Measurements from ENCODE around the gene SLC16A6. TPM values are rescaled to one million over a fixed set of nuclear protein-coding genes. Genes with fewer than 3 reads are reported as not detected.
"Not testable (repeated sequence)": the region's sequence is repeated elsewhere in the genome, so short reads cannot be mapped to it uniquely, and the experiment has no call there.

The SLC16A6 gene
- total RNA-seq, 1 experiment from 2014 or later, result 0.70 TPM

- ChIA-PET POLR2A (ENCODE audit: unreplicated experiment) (no interaction called here), CTCF (no interaction called here)
- no peaks in the 10 kb centered on the region for H3K27me3 ChIP-seq (ENCODE audit: insufficient read depth, low read depth)
- no peak overlapping the region for H3K27ac ChIP-seq
- peaks cover 9% of the 10 kb centered on the region; the same call in 1 of the 2 replicates for H3K4me1 ChIP-seq (replicated peaks; ENCODE audit: insufficient read depth)
- H3K4me3 ChIP-seq, result no peak overlapping the region
- H3K4me2 ChIP-seq, result no peak overlapping the region
- no peaks in the 10 kb centered on the region for H4K20me1 ChIP-seq (ENCODE audit: insufficient read depth)
- no TSS peak for BruUV-seq (replicated peaks)
- no peaks in the 10 kb centered on the region for H3K9me2 ChIP-seq (ENCODE audit: insufficient read depth)
- H3K9me3 ChIP-seq (ENCODE audit: insufficient read depth, low read depth), result no peaks in the 10 kb centered on the region
- H3K79me2 ChIP-seq (ENCODE audit: low read depth), result no peaks in the 10 kb centered on the region
- no peak overlapping the region for H2AFZ ChIP-seq
- H3K36me3 ChIP-seq (ENCODE audit: low read depth), result no peaks in the 10 kb centered on the region
- DNase-seq, result no peak
- intact Hi-C loops (cut with micrococcal nuclease; ENCODE audit: unreplicated experiment), result no loop called here
- H3F3A ChIP-seq (ENCODE audit: insufficient read depth, low read depth), result no peaks in the 10 kb centered on the region
- no peak for TF ChIP-seq EZH2 (IDR thresholded peaks at IDR 0.05; ENCODE audit: low read depth)
- TF ChIP-seq CTCF (conservative IDR thresholded peaks at IDR 0.05), result no peak
Measured at GRCh38 chr17:68239632-68240366, 51.1 kb downstream of the SLC16A6 start.

GRCh38 chr17:68238871-68239253 lies 52.1 kb downstream of the SLC16A6 start:
- BruUV-seq (replicated peaks), result no TSS peak

GRCh38 chr17:68238164-68238870 lies 52.6 kb downstream of the SLC16A6 start:
- TF ChIP-seq EZH2 (IDR thresholded peaks at IDR 0.05; ENCODE audit: low read depth) (no peak), CTCF (conservative IDR thresholded peaks at IDR 0.05) (no peak)
- peak in 1 of 2 experiments; percentile 58 for DNase-seq
- H3K4me2 ChIP-seq, result no peak overlapping the region
- no peaks in the 10 kb centered on the region for H3K9me2 ChIP-seq (ENCODE audit: insufficient read depth)
- H2AFZ ChIP-seq, result no peak overlapping the region
- no TSS peak for BruUV-seq (replicated peaks)
- no peaks in the 10 kb centered on the region for H3F3A ChIP-seq (ENCODE audit: insufficient read depth, low read depth)
- POLR2A ChIA-PET (ENCODE audit: unreplicated experiment), result no interaction called here
- no peaks in the 10 kb centered on the region for H3K79me2 ChIP-seq (ENCODE audit: low read depth)
- H3K27ac ChIP-seq, result no peak overlapping the region
- H4K20me1 ChIP-seq (ENCODE audit: insufficient read depth), result no peaks in the 10 kb centered on the region
- no peak overlapping the region for H3K4me3 ChIP-seq
- CTCF ChIA-PET, result interaction anchor here (0.7 kb wide), 1 partner anchor 126 kb away, joined by 3 read pairs; no protein-coding TSS in a partner anchor
- no peaks in the 10 kb centered on the region for H3K27me3 ChIP-seq (ENCODE audit: insufficient read depth, low read depth)
- intact Hi-C loops (cut with micrococcal nuclease; ENCODE audit: unreplicated experiment), result no loop called here
- no peaks in the 10 kb centered on the region for H3K36me3 ChIP-seq (ENCODE audit: low read depth)
- no peaks in the 10 kb centered on the region for H3K9me3 ChIP-seq (ENCODE audit: insufficient read depth, low read depth)
- H3K4me1 ChIP-seq (replicated peaks; ENCODE audit: insufficient read depth), result peaks cover 14% of the 10 kb centered on the region; the same call in 1 of the 2 replicates

More at GRCh38 chr17:68238871-68239253, 52.1 kb downstream of the SLC16A6 start:
- Histone ChIP-seq H4K20me1 (ENCODE audit: insufficient read depth) (no peaks in the 10 kb centered on the region), H3K9me3 (ENCODE audit: insufficient read depth, low read depth) (no peaks in the 10 kb centered on the region), H3F3A (ENCODE audit: insufficient read depth, low read depth) (no peaks in the 10 kb centered on the region), H3K9me2 (ENCODE audit: insufficient read depth) (no peaks in the 10 kb centered on the region), H2AFZ (no peak overlapping the region), H3K4me1 (replicated peaks; ENCODE audit: insufficient read depth) (peaks cover 14% of the 10 kb centered on the region; the same call in 1 of the 2 replicates), H3K27me3 (ENCODE audit: insufficient read depth, low read depth) (no peaks in the 10 kb centered on the region), H3K4me2 (no peak overlapping the region), H3K79me2 (ENCODE audit: low read depth) (no peaks in the 10 kb centered on the region), H3K4me3 (no peak overlapping the region), H3K27ac (no peak overlapping the region), H3K36me3 (ENCODE audit: low read depth) (no peaks in the 10 kb centered on the region)
- ChIA-PET CTCF (no interaction called here), POLR2A (ENCODE audit: unreplicated experiment) (no interaction called here)
- no peak for DNase-seq
- TF ChIP-seq CTCF (conservative IDR thresholded peaks at IDR 0.05) (no peak), EZH2 (IDR thresholded peaks at IDR 0.05; ENCODE audit: low read depth) (no peak)
- intact Hi-C loops (cut with micrococcal nuclease; ENCODE audit: unreplicated experiment), result no loop called here

GRCh38 chr17:68237369-68238163 lies 53.4 kb downstream of the SLC16A6 start:
- intact Hi-C loops (cut with micrococcal nuclease; ENCODE audit: unreplicated experiment); H3K4me3 ChIP-seq; H3K4me2 ChIP-seq; H3K27me3 ChIP-seq (ENCODE audit: insufficient read depth, low read depth); DNase-seq; H3K9me2 ChIP-seq (ENCODE audit: insufficient read depth); H2AFZ ChIP-seq; H4K20me1 ChIP-seq (ENCODE audit: insufficient read depth); H3K79me2 ChIP-seq (ENCODE audit: low read depth); H3K27ac ChIP-seq; BruUV-seq (replicated peaks); H3K9me3 ChIP-seq (ENCODE audit: insufficient read depth, low read depth); POLR2A ChIA-PET (ENCODE audit: unreplicated experiment); H3F3A ChIP-seq (ENCODE audit: insufficient read depth, low read depth); H3K36me3 ChIP-seq (ENCODE audit: low read depth): not testable (repeated sequence)
- H3K4me1 ChIP-seq (replicated peaks; ENCODE audit: insufficient read depth), result peaks cover 14% of the 10 kb centered on the region
- CTCF ChIA-PET, result interaction anchor here (0.7 kb wide), 1 partner anchor 125 kb away, joined by 3 read pairs; no protein-coding TSS in a partner anchor

Data from PC-9 (cell line).